HCT116 (cell line): ENCODE measurements around the gene C2CD2. TPM values are rescaled to one million over a fixed set of nuclear protein-coding genes. Genes with fewer than 3 reads are reported as not detected.

Source experiments
- ATAC-seq: fragments of 200-7000 bp; cut with Tn5 transposase; 2 replicates; pipeline ENCODE4 v1.9.1; 2020; ENCODE audit warnings: mild to moderate bottlenecking, moderate library complexity
- BruUV-seq: library from RNA; stranded (reverse); fragments of 400-500 nt; replicated peaks from 2 replicates; lab custom pipeline; 2021; lab: Mats Ljungman, UMichigan
- CTCF ChIA-PET: fragments of 300-600 bp; sonication (Branson Sonifier 250); formaldehyde crosslinking; loops from one replicate; lab custom pipeline; 2021; ENCODE audit warnings: antibody characterized with exemption; lab: Charles Lee
- POLR2A ChIA-PET: fragments of 300-600, 350-600 bp; sonication (Branson Sonifier 250); formaldehyde crosslinking; loops from one replicate; lab custom pipeline; 2021; ENCODE audit warnings: antibody characterized with exemption; lab: Charles Lee
- RAD21 ChIA-PET, 2 experiments: fragments of 300-600 bp; sonication (Branson Sonifier 250); formaldehyde crosslinking; loops; one replicate each; lab custom pipeline; 2023; ENCODE audit warnings: low total read pairs in 2 of 2; ENCODE audit not compliant: uncharacterized antibody in 2 of 2, unreplicated experiment in 2 of 2, low non-redundant PET in 1 of 2; lab: Charles Lee
- DNase-seq: peaks from one replicate; pipeline ENCODE4 v3.0.0-alpha.2; 2010; ENCODE audit warnings: low read depth, low spot score
- H2AFZ ChIP-seq: fragments of 200-600 bp; shearing (Covaris generic), sonication (generic); 2 replicates; pipeline ENCODE4 v1.6.1; 2017; ENCODE audit warnings: low read depth, mixed run types, mixed read lengths, antibody characterized with exemption, low read length; ENCODE audit not compliant: poor library complexity, severe bottlenecking
- H3K27ac ChIP-seq: 2 replicates; pipeline ENCODE4 v1.5.1; 2012; ENCODE audit warnings: low read depth, low read length
- H3K27me3 ChIP-seq: fragments of 200-600 bp; sonication (generic); 2 replicates; pipeline ENCODE4 v1.6.1; 2016; ENCODE audit warnings: mixed run types, low read length, mixed read lengths; ENCODE audit not compliant: insufficient read depth
- H3K36me3 ChIP-seq, 2 experiments: fragments of 200-500 bp in 1 of 2; fragments of 200-600 bp in 1 of 2; sonication (Bioruptor generic) in 1 of 2; sonication (generic) in 1 of 2; 2 replicates each; pipeline versions ENCODE4 v1.5.1 to v1.6.1; 2014 to 2016; ENCODE audit warnings: low read length in 2 of 2, inconsistent platforms in 1 of 2, mixed read lengths in 1 of 2, mixed run types in 1 of 2; ENCODE audit not compliant: insufficient read depth in 2 of 2, control insufficient read depth in 1 of 2
- H3K4me1 ChIP-seq, 2 experiments: fragments of 200-600 bp in 1 of 2; sonication (generic) in 1 of 2; 2 replicates each; pipeline versions ENCODE4 v1.5.1 to v1.6.1; 2012 to 2017; ENCODE audit warnings: low read length in 2 of 2, inconsistent platforms in 1 of 2, mild to moderate bottlenecking in 1 of 2, mixed read lengths in 1 of 2, mixed run types in 1 of 2, moderate library complexity in 1 of 2; ENCODE audit not compliant: insufficient read depth in 2 of 2, control insufficient read depth in 1 of 2
- H3K4me2 ChIP-seq: fragments of 200-600 bp; sonication (generic); 2 replicates; pipeline ENCODE4 v1.6.1; 2017; ENCODE audit warnings: mixed run types, low read length, mixed read lengths
- H3K4me3 ChIP-seq, 2 experiments: fragments of 200-600 bp in 1 of 2; sonication (generic) in 1 of 2; replicated peaks in 1 of 2; 2 replicates each; pipeline ENCODE4 v1.5.1; 2011 to 2016; ENCODE audit warnings: low read length in 2 of 2, control low read depth in 1 of 2, low read depth in 1 of 2, mild to moderate bottlenecking in 1 of 2, mixed read lengths in 1 of 2, mixed run types in 1 of 2
- H3K79me2 ChIP-seq: fragments of 200-600 bp; sonication (generic); 2 replicates; pipeline ENCODE4 v1.6.1; 2017; ENCODE audit warnings: mild to moderate bottlenecking, mixed run types, low read length, moderate library complexity, mixed read lengths; ENCODE audit not compliant: insufficient read depth
- H3K9ac ChIP-seq: fragments of 200-600 bp; sonication (generic); 2 replicates; pipeline ENCODE4 v1.6.1; 2016; ENCODE audit warnings: low read length, mixed read lengths
- H3K9me2 ChIP-seq: fragments of 200-600 bp; sonication (generic), shearing (Covaris generic); 2 replicates; pipeline ENCODE4 v1.6.1; 2017; ENCODE audit warnings: mixed run types, mild to moderate bottlenecking, moderate library complexity; ENCODE audit not compliant: insufficient read depth
- H3K9me3 ChIP-seq, 2 experiments: fragments of 200-500 bp in 1 of 2; fragments of 200-600 bp in 1 of 2; sonication (Bioruptor generic) in 1 of 2; sonication (generic) in 1 of 2; 2 replicates each; pipeline ENCODE4 v1.6.1; 2014 to 2017; ENCODE audit warnings: low read length in 2 of 2, mixed read lengths in 2 of 2, inconsistent platforms in 1 of 2, low read depth in 1 of 2, mild to moderate bottlenecking in 1 of 2, mixed run types in 1 of 2, moderate library complexity in 1 of 2; ENCODE audit not compliant: control insufficient read depth in 1 of 2, insufficient read depth in 1 of 2
- H4K20me1 ChIP-seq: fragments of 200-600 bp; sonication (generic), shearing (Covaris generic); 2 replicates; pipeline ENCODE4 v1.6.1; 2017; ENCODE audit warnings: mixed run types, mild to moderate bottlenecking, moderate library complexity; ENCODE audit not compliant: insufficient read depth
- POLR2AphosphoS5 ChIP-seq: IDR thresholded peaks from 2 replicates; pipeline ENCODE4 v1.6.1; 2011; ENCODE audit warnings: mild to moderate bottlenecking, low read depth, low read length, moderate library complexity
- SIN3A ChIP-seq: IDR thresholded peaks from 2 replicates; pipeline ENCODE4 v1.6.1; 2012; ENCODE audit warnings: low read depth
- YY1 ChIP-seq: IDR thresholded peaks from 2 replicates; pipeline ENCODE4 v1.6.1; 2011; ENCODE audit warnings: low read length, low read depth, moderate library complexity, mild to moderate bottlenecking; ENCODE audit not compliant: insufficient replicate concordance; ENCODE audit errors: extremely low read depth
- ZFX ChIP-seq: fragments of 450-650 bp; IDR thresholded peaks from 2 replicates; pipeline ENCODE4 v1.6.1; 2017
- intact Hi-C: fragments of 100-400 bp; cut with micrococcal nuclease; formaldehyde crosslinking; loops from 2 replicates; pipeline ENCODE4 v1.10.0; 2022
- total RNA-seq: library from RNA; stranded (reverse); gene quantifications from one replicate; pipeline ENCODE4 v1.2.1, GENCODE V29; 2021; ENCODE audit not compliant: unreplicated experiment
- TF ChIP-seq, protein P1 (sequence below), 3 experiments: fragments of 200-600 bp in 1 of 3; sonication (generic) in 1 of 3; IDR thresholded peaks in 2 of 3; conservative IDR thresholded peaks in 1 of 3; 2 replicates each; pipeline ENCODE4 v1.5.1; 2012 to 2017; ENCODE audit warnings: low read depth in 2 of 3, low read length in 2 of 3, antibody characterized with exemption in 1 of 3, borderline replicate concordance in 1 of 3, control low read depth in 1 of 3, mild to moderate bottlenecking in 1 of 3, mixed read lengths in 1 of 3, mixed run types in 1 of 3, moderate library complexity in 1 of 3; ENCODE audit not compliant: insufficient read depth in 1 of 3

Gene C2CD2
- total RNA-seq, 1 experiment from 2014 or later: 22.0 TPM

DNA sequence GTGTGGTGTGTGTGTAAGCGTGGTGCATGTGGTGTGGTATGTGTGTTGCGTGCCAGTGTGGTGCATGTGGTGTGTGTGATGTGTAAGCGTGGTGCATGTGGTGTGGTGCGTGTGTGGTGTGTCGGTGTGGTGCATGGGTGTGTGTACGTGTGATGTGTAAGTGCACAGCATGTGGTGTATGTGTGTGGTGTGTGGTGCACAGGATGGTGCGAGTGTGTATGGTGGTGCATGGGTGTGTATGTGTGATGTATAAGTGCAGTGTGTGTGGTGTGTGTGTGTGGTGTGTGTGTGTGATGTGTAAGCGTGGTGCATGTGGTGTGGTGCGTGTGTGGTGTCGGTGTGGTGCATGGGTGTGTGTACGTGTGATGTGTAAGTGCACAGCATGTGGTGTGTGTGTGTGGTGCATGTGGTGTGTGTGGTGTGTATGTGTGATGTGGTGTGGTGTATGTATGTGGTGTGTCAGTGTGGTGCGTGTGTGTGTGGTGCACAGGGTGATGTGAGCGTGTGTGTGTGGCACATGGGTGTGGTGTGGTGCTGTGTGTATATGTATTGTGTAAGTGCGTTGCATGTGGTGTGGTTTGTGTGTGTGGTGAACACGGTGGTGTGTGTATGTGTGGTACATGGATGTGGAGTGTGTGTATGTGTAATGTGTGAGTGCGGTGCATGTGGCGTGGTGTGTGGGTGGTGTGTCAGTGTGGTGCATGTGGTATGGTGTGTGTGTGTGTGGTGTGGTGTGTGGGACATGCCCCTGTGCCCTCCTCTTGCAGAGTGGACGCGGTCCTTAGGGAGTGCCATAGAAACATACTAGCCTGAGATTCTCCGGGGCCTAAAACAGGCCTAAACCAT is 1.1 kb upstream of the C2CD2 start:
- TF ChIP-seq, protein P1, sequence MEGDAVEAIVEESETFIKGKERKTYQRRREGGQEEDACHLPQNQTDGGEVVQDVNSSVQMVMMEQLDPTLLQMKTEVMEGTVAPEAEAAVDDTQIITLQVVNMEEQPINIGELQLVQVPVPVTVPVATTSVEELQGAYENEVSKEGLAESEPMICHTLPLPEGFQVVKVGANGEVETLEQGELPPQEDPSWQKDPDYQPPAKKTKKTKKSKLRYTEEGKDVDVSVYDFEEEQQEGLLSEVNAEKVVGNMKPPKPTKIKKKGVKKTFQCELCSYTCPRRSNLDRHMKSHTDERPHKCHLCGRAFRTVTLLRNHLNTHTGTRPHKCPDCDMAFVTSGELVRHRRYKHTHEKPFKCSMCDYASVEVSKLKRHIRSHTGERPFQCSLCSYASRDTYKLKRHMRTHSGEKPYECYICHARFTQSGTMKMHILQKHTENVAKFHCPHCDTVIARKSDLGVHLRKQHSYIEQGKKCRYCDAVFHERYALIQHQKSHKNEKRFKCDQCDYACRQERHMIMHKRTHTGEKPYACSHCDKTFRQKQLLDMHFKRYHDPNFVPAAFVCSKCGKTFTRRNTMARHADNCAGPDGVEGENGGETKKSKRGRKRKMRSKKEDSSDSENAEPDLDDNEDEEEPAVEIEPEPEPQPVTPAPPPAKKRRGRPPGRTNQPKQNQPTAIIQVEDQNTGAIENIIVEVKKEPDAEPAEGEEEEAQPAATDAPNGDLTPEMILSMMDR (IDR thresholded peaks at IDR 0.05 in 2 of 3, conservative IDR thresholded peaks at IDR 0.05 in 1 of 3; ENCODE audit: borderline replicate concordance in 1 of 3, insufficient read depth in 1 of 3, low read depth in 2 of 3, low read length in 2 of 3): no peak
- no peak for TF ChIP-seq YY1
- H3K4me3 ChIP-seq: no peak overlapping the region; a peak in 1 of 4 replicates
- peak overlapping the region; percentile 68 for H3K4me2 ChIP-seq
- H4K20me1 ChIP-seq: 0 out of 2 replicates have a peak, but pooled peaks cover 4% of the 10 kb centered on the region
- no TSS peak for BruUV-seq
- ATAC-seq: no peak
- ChIA-PET POLR2A (no interaction called here), CTCF (no interaction called here), RAD21 (no interaction called here)
- peaks cover 35% of the 10 kb centered on the region for H3K79me2 ChIP-seq
- H3K4me1 ChIP-seq: peaks cover 36 to 60% of the 10 kb centered on the region in 2 experiments
- no peaks in the 10 kb centered on the region for H3K27me3 ChIP-seq
- peak overlapping the region; percentile 40; the same call in 1 of the 2 replicates for H3K27ac ChIP-seq
- H3K9me2 ChIP-seq: no peaks in the 10 kb centered on the region
- 0 out of 4 replicates have a peak, but pooled peaks cover 0 to 4% of the 10 kb centered on the region in 2 experiments for H3K36me3 ChIP-seq
- intact Hi-C loops: loop anchor here (5.0 kb wide), 1 partner anchor 78 kb away; the partner anchor contains the start of gene PRDM15
- H3K9me3 ChIP-seq: no peaks in the 10 kb centered on the region
- peak overlapping the region; percentile 50 for H3K9ac ChIP-seq
- no peak for DNase-seq
- no peak overlapping the region for H2AFZ ChIP-seq

DNA sequence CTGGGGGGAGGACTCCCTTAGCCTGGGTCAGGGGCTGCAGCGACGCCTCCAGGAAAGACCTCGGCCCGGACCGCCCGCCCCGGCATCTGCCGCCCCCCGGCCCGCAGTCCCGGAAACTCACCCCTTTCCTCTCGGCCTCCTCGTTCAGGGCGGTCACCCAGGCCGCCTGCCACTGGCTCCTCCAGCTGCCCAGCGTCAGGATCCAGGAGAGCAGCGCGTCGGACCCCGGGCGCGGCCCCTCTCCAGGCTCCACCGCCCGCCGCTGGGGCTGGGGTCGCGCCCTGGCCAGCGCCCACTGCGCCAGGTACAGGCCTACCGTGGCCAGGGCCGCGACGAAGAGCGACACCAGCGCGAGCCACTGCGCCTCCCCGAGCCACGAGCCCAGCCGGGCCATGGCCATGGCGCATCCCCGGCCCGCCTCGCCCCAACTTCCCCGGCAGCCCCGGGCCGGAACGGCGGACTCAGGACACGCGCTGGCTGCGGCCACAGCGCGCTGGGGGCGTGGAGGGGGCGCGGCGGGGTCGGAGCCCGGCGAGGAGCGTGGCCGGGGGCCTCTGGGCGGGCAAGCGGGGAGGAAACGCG is 478 bp downstream of the C2CD2 start:
- peak overlapping the region; percentile 88 for H3K9ac ChIP-seq
- H3K4me2 ChIP-seq: peak overlapping the region; percentile 96
- RAD21 ChIA-PET: no interaction called here
- TF ChIP-seq POLR2AphosphoS5 (no peak), SIN3A (no peak), ZFX (no peak; the same call in 1 of the 2 replicates)
- H3K27ac ChIP-seq: peak overlapping the region; percentile 78; the same call in 1 of the 2 replicates
- 0 out of 2 replicates have a peak, but pooled peaks cover 4% of the 10 kb centered on the region for H4K20me1 ChIP-seq
- POLR2A ChIA-PET: no interaction called here
- H3K4me1 ChIP-seq: peaks cover 34 to 49% of the 10 kb centered on the region in 2 experiments
- peaks cover 50% of the 10 kb centered on the region for H3K79me2 ChIP-seq
- H3K4me3 ChIP-seq: peak overlapping the region; percentile 68 to 83
- CTCF ChIA-PET: no interaction called here
- intact Hi-C loops: loop anchor here (5.0 kb wide), 1 partner anchor 76 kb away; the partner anchor contains the start of gene PRDM15
- H3K9me2 ChIP-seq: no peaks in the 10 kb centered on the region
- H3K36me3 ChIP-seq: 0 out of 4 replicates have a peak, but pooled peaks cover 0 to 4% of the 10 kb centered on the region in 2 experiments
- DNase-seq (no peak), ATAC-seq (peak; percentile 30)
- H3K27me3 ChIP-seq: no peaks in the 10 kb centered on the region
- H3K9me3 ChIP-seq: no peaks in the 10 kb centered on the region
- no TSS peak for BruUV-seq
- H2AFZ ChIP-seq: no peak overlapping the region
